ENCODE results near the gene SNAP23. TPM values are rescaled to one million over a fixed set of nuclear protein-coding genes. Genes with fewer than 3 reads are reported as not detected.

The SNAP23 gene
- total and polyA plus RNA-seq, 2 of the 8 experiments (the other 6 are each of a cell fraction or from before 2014, with no cell fraction given), result 58.0 to 72.8 TPM

DNA sequence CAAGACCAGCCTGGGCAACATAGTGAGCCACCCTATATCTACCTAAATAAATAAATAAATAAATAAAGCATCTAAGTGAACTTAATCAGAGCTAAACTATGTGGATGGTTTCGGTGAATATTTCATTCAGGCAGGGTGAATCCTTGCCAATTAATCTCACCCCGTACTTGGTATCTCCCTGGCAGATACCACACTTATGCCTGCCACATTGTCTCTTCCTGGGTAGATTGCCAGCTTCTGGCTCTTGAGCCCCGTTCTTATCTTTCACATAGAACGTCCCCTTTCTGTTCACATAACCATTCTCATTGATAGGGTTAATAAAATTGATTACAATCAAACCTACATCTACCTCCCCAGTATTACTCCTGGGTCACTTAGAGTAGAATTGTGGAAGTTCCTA is 7.0 kb downstream of the SNAP23 start (continued):
- TF ChIP-seq, protein P1, sequence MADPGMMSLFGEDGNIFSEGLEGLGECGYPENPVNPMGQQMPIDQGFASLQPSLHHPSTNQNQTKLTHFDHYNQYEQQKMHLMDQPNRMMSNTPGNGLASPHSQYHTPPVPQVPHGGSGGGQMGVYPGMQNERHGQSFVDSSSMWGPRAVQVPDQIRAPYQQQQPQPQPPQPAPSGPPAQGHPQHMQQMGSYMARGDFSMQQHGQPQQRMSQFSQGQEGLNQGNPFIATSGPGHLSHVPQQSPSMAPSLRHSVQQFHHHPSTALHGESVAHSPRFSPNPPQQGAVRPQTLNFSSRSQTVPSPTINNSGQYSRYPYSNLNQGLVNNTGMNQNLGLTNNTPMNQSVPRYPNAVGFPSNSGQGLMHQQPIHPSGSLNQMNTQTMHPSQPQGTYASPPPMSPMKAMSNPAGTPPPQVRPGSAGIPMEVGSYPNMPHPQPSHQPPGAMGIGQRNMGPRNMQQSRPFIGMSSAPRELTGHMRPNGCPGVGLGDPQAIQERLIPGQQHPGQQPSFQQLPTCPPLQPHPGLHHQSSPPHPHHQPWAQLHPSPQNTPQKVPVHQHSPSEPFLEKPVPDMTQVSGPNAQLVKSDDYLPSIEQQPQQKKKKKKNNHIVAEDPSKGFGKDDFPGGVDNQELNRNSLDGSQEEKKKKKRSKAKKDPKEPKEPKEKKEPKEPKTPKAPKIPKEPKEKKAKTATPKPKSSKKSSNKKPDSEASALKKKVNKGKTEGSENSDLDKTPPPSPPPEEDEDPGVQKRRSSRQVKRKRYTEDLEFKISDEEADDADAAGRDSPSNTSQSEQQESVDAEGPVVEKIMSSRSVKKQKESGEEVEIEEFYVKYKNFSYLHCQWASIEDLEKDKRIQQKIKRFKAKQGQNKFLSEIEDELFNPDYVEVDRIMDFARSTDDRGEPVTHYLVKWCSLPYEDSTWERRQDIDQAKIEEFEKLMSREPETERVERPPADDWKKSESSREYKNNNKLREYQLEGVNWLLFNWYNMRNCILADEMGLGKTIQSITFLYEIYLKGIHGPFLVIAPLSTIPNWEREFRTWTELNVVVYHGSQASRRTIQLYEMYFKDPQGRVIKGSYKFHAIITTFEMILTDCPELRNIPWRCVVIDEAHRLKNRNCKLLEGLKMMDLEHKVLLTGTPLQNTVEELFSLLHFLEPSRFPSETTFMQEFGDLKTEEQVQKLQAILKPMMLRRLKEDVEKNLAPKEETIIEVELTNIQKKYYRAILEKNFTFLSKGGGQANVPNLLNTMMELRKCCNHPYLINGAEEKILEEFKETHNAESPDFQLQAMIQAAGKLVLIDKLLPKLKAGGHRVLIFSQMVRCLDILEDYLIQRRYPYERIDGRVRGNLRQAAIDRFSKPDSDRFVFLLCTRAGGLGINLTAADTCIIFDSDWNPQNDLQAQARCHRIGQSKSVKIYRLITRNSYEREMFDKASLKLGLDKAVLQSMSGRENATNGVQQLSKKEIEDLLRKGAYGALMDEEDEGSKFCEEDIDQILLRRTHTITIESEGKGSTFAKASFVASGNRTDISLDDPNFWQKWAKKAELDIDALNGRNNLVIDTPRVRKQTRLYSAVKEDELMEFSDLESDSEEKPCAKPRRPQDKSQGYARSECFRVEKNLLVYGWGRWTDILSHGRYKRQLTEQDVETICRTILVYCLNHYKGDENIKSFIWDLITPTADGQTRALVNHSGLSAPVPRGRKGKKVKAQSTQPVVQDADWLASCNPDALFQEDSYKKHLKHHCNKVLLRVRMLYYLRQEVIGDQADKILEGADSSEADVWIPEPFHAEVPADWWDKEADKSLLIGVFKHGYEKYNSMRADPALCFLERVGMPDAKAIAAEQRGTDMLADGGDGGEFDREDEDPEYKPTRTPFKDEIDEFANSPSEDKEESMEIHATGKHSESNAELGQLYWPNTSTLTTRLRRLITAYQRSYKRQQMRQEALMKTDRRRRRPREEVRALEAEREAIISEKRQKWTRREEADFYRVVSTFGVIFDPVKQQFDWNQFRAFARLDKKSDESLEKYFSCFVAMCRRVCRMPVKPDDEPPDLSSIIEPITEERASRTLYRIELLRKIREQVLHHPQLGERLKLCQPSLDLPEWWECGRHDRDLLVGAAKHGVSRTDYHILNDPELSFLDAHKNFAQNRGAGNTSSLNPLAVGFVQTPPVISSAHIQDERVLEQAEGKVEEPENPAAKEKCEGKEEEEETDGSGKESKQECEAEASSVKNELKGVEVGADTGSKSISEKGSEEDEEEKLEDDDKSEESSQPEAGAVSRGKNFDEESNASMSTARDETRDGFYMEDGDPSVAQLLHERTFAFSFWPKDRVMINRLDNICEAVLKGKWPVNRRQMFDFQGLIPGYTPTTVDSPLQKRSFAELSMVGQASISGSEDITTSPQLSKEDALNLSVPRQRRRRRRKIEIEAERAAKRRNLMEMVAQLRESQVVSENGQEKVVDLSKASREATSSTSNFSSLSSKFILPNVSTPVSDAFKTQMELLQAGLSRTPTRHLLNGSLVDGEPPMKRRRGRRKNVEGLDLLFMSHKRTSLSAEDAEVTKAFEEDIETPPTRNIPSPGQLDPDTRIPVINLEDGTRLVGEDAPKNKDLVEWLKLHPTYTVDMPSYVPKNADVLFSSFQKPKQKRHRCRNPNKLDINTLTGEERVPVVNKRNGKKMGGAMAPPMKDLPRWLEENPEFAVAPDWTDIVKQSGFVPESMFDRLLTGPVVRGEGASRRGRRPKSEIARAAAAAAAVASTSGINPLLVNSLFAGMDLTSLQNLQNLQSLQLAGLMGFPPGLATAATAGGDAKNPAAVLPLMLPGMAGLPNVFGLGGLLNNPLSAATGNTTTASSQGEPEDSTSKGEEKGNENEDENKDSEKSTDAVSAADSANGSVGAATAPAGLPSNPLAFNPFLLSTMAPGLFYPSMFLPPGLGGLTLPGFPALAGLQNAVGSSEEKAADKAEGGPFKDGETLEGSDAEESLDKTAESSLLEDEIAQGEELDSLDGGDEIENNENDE (IDR thresholded peaks at IDR 0.05; ENCODE audit: insufficient replicate concordance, low read length), result no peak
- no peak for TF ChIP-seq TCF12 (IDR thresholded peaks at IDR 0.05; ENCODE audit: low read depth, low read length)
- TF ChIP-seq EZH2 (IDR thresholded peaks at IDR 0.05; ENCODE audit: low read depth, low read length, severe bottlenecking), result no peak
- TF ChIP-seq RAD21 (IDR thresholded peaks at IDR 0.05 in 1 of 2, conservative IDR thresholded peaks at IDR 0.05 in 1 of 2; ENCODE audit: low read depth in 2 of 2, low read length in 2 of 2), result no peak
- no peak for TF ChIP-seq ZNF274 (IDR thresholded peaks at IDR 0.05; ENCODE audit: borderline replicate concordance, extremely low read depth, low read length)

All from H1 (cell line).